ENCODE results near the gene DDI1.

DDI1 gene

GRCh38 chr11:104036588-104036987 lies at the start of gene DDI1:
Gene DDI1, plus strand, starts transcription at chr11:104036640. Its CDS starts 183 bp downstream, at chr11:104036823.
- no peak for DNase-seq

- DNase-seq = no peak
These were observed 48.5 kb upstream of the DDI1 start for GRCh38 chr11:103987629-103988594.

GRCh38 chr11:103988595-103988969 lies 47.9 kb upstream of the DDI1 start:
- no peak for DNase-seq

- no peak for DNase-seq
These were observed 42.9 kb upstream of the DDI1 start for GRCh38 chr11:103993507-103993906.

- DNase-seq = no peak
These were observed 42.3 kb upstream of the DDI1 start for GRCh38 chr11:103994094-103994493.

- DNase-seq = no peak
These were observed 41.9 kb upstream of the DDI1 start for GRCh38 chr11:103994518-103994917.

GRCh38 chr11:103995896-103996295 lies 40.5 kb upstream of the DDI1 start:
- no peak for DNase-seq

- DNase-seq = no peak
These were observed 39.4 kb upstream of the DDI1 start for GRCh38 chr11:103997082-103997481.

GRCh38 chr11:103998826-103999508 lies 37.5 kb upstream of the DDI1 start:
- no peak for DNase-seq

GRCh38 chr11:104000798-104001197 lies 35.6 kb upstream of the DDI1 start:
- no peak for DNase-seq

- DNase-seq = no peak
These were observed 34.8 kb upstream of the DDI1 start for GRCh38 chr11:104001561-104002056.

GRCh38 chr11:104003491-104003890 lies 32.9 kb upstream of the DDI1 start:
- DNase-seq = no peak

- DNase-seq = no peak
These were observed 31.1 kb upstream of the DDI1 start for GRCh38 chr11:104005234-104005855.

GRCh38 chr11:104009744-104010143 lies 26.7 kb upstream of the DDI1 start:
- DNase-seq = no peak

- no peak for DNase-seq
These were observed 25.4 kb upstream of the DDI1 start for GRCh38 chr11:104011044-104011443.

GRCh38 chr11:104015649-104016415 lies 20.6 kb upstream of the DDI1 start:
- DNase-seq = no peak

GRCh38 chr11:104024572-104024971 lies 11.9 kb upstream of the DDI1 start:
- no peak for DNase-seq

- no peak for DNase-seq
These were observed 7.8 kb upstream of the DDI1 start for GRCh38 chr11:104028476-104029263.

GRCh38 chr11:104033134-104033533 lies 3.3 kb upstream of the DDI1 start:
- DNase-seq = no peak

- DNase-seq = no peak
These were observed 2.9 kb upstream of the DDI1 start for GRCh38 chr11:104033561-104033960.

GRCh38 chr11:104036995-104037394 lies 555 bp downstream of the DDI1 start:
- DNase-seq = no peak

- no peak for DNase-seq
These were observed 5.4 kb downstream of the DDI1 start for GRCh38 chr11:104041792-104042191.
